ENCODE results near the gene CLBA1. TPM values are rescaled to one million over a fixed set of nuclear protein-coding genes. Genes with fewer than 3 reads are reported as not detected.

CLBA1 gene
- total and polyA plus RNA-seq, 2 donors, result 3.3 to 12.9 TPM

DNA sequence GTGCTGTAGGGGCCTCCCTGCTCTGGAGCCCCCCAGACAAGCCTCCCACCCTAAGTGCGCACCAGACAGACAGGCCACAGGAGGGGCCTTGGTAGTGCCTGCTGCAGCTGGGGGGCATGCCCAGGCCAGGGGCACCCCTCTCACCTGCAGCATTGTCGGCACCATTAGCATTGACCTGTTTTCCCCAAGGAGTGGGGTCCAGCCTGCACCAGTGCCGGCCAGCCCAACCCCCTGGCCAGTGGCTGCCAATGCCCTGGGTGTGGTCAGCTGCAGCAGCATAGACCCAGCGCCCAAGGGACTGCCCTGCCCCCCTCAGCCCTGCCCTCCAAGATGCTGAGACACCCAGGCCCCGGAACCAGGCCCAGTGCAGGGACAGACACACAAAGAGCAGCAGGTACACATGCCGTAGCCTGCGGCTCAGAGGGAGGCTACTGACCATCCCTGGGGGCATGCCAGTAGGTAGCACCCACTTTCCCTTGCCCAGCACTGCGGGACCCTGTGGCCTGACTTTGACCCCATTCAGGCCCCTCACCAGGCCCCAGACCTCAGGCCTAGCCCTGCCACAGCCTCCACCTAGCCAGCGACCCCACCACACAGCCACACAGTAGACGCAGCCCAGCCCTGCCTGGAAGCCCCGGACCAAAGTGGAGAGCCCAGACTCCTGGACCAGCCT is 8.4 kb upstream of the CLBA1 start:
- peak overlapping the region in 1 of 2 donors; percentile 53 for H3K4me3 ChIP-seq (ENCODE audit: low read length in 2 of 2)
- H3K27ac ChIP-seq (ENCODE audit: low read depth in 1 of 2, low read length in 1 of 2), result no peak overlapping the region
- no peaks in the 10 kb centered on the region for H3K36me3 ChIP-seq (ENCODE audit: control insufficient read depth in 2 of 2, insufficient read depth in 2 of 2, low read length in 1 of 2)
- 77% methylated on average over 11 of the region's 11 CpGs for WGBS
- H3K4me1 ChIP-seq (ENCODE audit: control insufficient read depth in 2 of 2, insufficient read depth in 2 of 2, low read length in 2 of 2), result peaks cover 4 to 15% of the 10 kb centered on the region in 2 donors
- peaks cover 37 to 73% of the 10 kb centered on the region in 2 donors for H3K27me3 ChIP-seq (ENCODE audit: control insufficient read depth in 2 of 2, insufficient read depth in 1 of 2, low read length in 1 of 2)
- no peak for DNase-seq (ENCODE audit: low read depth in 6 of 9, low spot score in 9 of 9)
- peaks cover 0 to 6% of the 10 kb centered on the region in 2 donors for H3K9me3 ChIP-seq (ENCODE audit: control insufficient read depth in 2 of 2, insufficient read depth in 1 of 2, low read length in 1 of 2)

DNA sequence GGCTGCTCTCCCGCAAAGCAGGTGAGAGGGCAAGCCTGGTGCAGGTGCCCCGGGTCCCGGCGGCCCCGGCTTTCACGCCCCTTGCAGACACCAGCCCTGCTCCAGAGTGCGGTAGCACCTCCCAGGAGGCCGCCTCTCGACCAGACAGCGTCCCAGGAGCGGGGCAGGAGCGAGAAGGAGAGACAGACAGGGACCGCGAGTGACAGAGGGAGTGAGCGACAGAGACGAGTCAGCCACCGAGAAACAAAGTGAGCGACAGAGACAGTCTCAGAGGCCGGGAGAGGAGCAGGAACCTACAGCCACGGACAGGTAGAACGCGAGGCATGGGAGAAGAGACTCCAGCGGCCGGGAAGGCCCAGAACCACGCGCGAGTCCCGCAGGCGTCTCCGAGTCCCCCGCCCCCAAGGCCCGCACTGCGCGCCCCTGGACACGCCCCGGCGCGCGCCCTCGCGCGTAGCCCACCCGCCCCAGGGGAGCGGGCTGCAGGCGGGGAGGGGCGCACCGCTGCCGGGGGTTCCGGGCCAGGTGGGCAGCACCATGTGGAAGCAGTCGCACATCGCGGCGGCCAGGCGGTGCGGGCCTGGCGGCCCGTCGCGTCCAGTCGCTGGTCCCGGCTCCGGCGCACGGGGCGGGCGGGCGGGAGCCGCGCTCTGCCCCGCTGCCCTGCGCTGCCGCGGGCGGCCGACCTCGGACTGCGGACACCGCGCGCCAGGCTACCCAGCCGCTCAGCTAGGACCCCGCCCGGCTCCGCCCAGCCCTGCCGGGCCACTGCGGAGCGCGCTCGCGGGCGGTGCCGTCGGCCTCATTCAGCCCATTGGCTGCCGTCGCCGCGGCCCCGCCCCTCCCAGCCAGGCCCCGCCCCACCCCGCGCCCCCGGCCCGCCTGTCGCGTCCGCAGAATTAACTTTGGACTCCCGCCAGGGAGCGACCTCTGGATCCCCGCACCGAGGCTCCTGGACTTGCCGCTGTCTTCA is 7.6 kb upstream of the CLBA1 start, which contains the start of gene AHNAK2:
Gene AHNAK2 (minus strand): TSS at position 694 of the 973 bp plus-strand sequence. CDS start 137 bp downstream, at position 557.
- Histone ChIP-seq H3K36me3 (ENCODE audit: control insufficient read depth in 2 of 2, insufficient read depth in 2 of 2, low read length in 1 of 2) (no peaks in the 10 kb centered on the region), H3K27me3 (ENCODE audit: control insufficient read depth in 2 of 2, insufficient read depth in 1 of 2, low read length in 1 of 2) (peaks cover 37 to 75% of the 10 kb centered on the region in 2 donors)

GRCh38 chr14:104978746-104979691 is 6.6 kb upstream of the CLBA1 start:
- Histone ChIP-seq H3K27ac (ENCODE audit: low read depth in 1 of 2, low read length in 1 of 2) (no peak overlapping the region), H3K4me1 (ENCODE audit: control insufficient read depth in 2 of 2, insufficient read depth in 2 of 2, low read length in 2 of 2) (peaks cover 4 to 15% of the 10 kb centered on the region in 2 donors), H3K27me3 (ENCODE audit: control insufficient read depth in 2 of 2, insufficient read depth in 1 of 2, low read length in 1 of 2) (peaks cover 37 to 75% of the 10 kb centered on the region in 2 donors), H3K36me3 (ENCODE audit: control insufficient read depth in 2 of 2, insufficient read depth in 2 of 2, low read length in 1 of 2) (no peaks in the 10 kb centered on the region), H3K4me3 (ENCODE audit: low read length in 2 of 2) (no peak overlapping the region), H3K9me3 (ENCODE audit: control insufficient read depth in 2 of 2, insufficient read depth in 1 of 2, low read length in 1 of 2) (peaks cover 0 to 6% of the 10 kb centered on the region in 2 donors)
- WGBS, result 60% methylated on average over 32 of the region's 32 CpGs
- DNase-seq (ENCODE audit: low read depth in 6 of 9, low spot score in 9 of 9), result no peak

More for the DNA sequence above, 7.6 kb upstream of the CLBA1 start, which contains the start of gene AHNAK2:
- H3K4me3 ChIP-seq (ENCODE audit: low read length in 2 of 2), result peak within 1 kb of the TSS in 1 of 2 donors; percentile 53
- peaks cover 4 to 15% of the 10 kb centered on the region in 2 donors for H3K4me1 ChIP-seq (ENCODE audit: control insufficient read depth in 2 of 2, insufficient read depth in 2 of 2, low read length in 2 of 2)
- peak in 3 of 9 donors; percentile 15 to 40 (median 36) for DNase-seq (ENCODE audit: low read depth in 6 of 9, low spot score in 9 of 9)
- WGBS, result 4% methylated on average over 111 of the region's 111 CpGs
- peaks cover 0 to 6% of the 10 kb centered on the region in 2 donors for H3K9me3 ChIP-seq (ENCODE audit: control insufficient read depth in 2 of 2, insufficient read depth in 1 of 2, low read length in 1 of 2)
- no peak within 1 kb of the TSS for H3K27ac ChIP-seq (ENCODE audit: low read depth in 1 of 2, low read length in 1 of 2)

GRCh38 chr14:104979758-104980610 is 5.6 kb upstream of the CLBA1 start:
- Histone ChIP-seq H3K9me3 (ENCODE audit: control insufficient read depth in 2 of 2, insufficient read depth in 1 of 2, low read length in 1 of 2) (peaks cover 0 to 7% of the 10 kb centered on the region in 2 donors), H3K4me3 (ENCODE audit: low read length in 2 of 2) (no peak overlapping the region), H3K27me3 (ENCODE audit: control insufficient read depth in 2 of 2, insufficient read depth in 1 of 2, low read length in 1 of 2) (peaks cover 39 to 68% of the 10 kb centered on the region in 2 donors), H3K36me3 (ENCODE audit: control insufficient read depth in 2 of 2, insufficient read depth in 2 of 2, low read length in 1 of 2) (no peaks in the 10 kb centered on the region), H3K4me1 (ENCODE audit: control insufficient read depth in 2 of 2, insufficient read depth in 2 of 2, low read length in 2 of 2) (peaks cover 4 to 15% of the 10 kb centered on the region in 2 donors), H3K27ac (ENCODE audit: low read depth in 1 of 2, low read length in 1 of 2) (no peak overlapping the region)
- 86% methylated on average over 19 of the region's 19 CpGs for WGBS
- DNase-seq (ENCODE audit: low read depth in 6 of 9, low spot score in 9 of 9), result no peak

DNA sequence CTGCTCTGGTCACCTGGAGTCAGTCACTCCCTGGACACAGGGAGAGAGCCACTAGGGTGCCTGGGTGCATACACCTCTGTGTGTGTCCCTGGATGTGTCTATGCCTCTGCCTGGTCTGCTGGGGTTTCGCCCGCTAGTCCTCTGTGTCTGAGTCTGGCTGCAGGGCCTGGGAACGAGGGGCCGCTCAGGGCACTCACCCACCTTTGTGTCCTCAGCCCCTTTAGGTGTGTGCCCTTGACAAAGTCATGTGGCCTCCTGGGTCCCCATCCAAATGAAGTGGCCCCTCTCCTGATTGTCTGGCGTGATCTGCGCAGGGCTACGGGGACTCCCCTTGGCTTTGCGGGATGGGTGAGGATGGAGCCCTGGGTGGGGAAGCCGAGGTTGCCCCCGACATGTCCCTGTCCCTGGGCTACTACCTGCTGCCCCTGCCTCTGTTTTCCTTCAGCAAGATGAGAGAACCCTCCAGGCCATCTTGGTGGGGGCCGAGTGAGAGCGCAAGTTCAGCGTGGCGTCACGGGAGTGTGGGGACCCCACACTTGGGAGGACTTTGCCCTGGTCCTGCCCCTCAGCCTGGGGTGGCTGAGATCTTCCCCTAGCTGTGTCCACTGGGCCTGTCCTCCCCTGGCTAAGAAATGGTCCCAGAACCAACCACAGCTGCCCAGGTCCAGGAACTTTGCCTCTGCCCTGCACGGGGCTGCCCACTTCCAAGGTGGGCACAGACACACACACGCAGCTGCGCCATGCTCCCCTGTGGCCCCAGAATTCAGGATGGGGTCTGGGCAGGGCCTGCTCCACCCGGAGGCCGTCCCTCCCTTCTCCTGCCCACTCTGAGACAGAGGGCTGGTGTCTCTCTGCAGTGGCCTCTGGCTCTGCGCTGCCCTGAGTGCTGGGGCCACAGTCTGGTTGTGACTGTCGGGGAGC is 4.7 kb upstream of the CLBA1 start:
- 90% methylated on average over 22 of the region's 22 CpGs for WGBS
- no peak for DNase-seq (ENCODE audit: low read depth in 6 of 9, low spot score in 9 of 9)
- Histone ChIP-seq H3K9me3 (ENCODE audit: control insufficient read depth in 2 of 2, insufficient read depth in 1 of 2, low read length in 1 of 2) (peaks cover 0 to 9% of the 10 kb centered on the region in 2 donors), H3K27ac (ENCODE audit: low read depth in 1 of 2, low read length in 1 of 2) (no peak overlapping the region), H3K4me3 (ENCODE audit: low read length in 2 of 2) (no peak overlapping the region), H3K4me1 (ENCODE audit: control insufficient read depth in 2 of 2, insufficient read depth in 2 of 2, low read length in 2 of 2) (peaks cover 4 to 10% of the 10 kb centered on the region in 2 donors), H3K36me3 (ENCODE audit: control insufficient read depth in 2 of 2, insufficient read depth in 2 of 2, low read length in 1 of 2) (no peaks in the 10 kb centered on the region), H3K27me3 (ENCODE audit: control insufficient read depth in 2 of 2, insufficient read depth in 1 of 2, low read length in 1 of 2) (peaks cover 39 to 61% of the 10 kb centered on the region in 2 donors)

- Histone ChIP-seq H3K27ac (ENCODE audit: low read depth in 1 of 2, low read length in 1 of 2) (no peak overlapping the region), H3K9me3 (ENCODE audit: control insufficient read depth in 2 of 2, insufficient read depth in 1 of 2, low read length in 1 of 2) (peaks cover 0 to 9% of the 10 kb centered on the region in 2 donors), H3K27me3 (ENCODE audit: control insufficient read depth in 2 of 2, insufficient read depth in 1 of 2, low read length in 1 of 2) (peaks cover 39 to 63% of the 10 kb centered on the region in 2 donors), H3K4me1 (ENCODE audit: control insufficient read depth in 2 of 2, insufficient read depth in 2 of 2, low read length in 2 of 2) (peaks cover 7 to 16% of the 10 kb centered on the region in 2 donors), H3K4me3 (ENCODE audit: low read length in 2 of 2) (no peak overlapping the region), H3K36me3 (ENCODE audit: control insufficient read depth in 2 of 2, insufficient read depth in 2 of 2, low read length in 1 of 2) (no peaks in the 10 kb centered on the region)
- 89% methylated on average over 17 of the region's 17 CpGs for WGBS
- no peak for DNase-seq (ENCODE audit: low read depth in 6 of 9, low spot score in 9 of 9)
Measured at GRCh38 chr14:104981699-104982541, 3.7 kb upstream of the CLBA1 start.
